NCI-H460 (cell line): Measurements from ENCODE around the gene SLC25A46. TPM values are rescaled to one million over a fixed set of nuclear protein-coding genes. Genes with fewer than 3 reads are reported as not detected.
A peak's percentile ranks its signal among the peaks of the same experiment; 100 is the strongest.
"Not testable (repeated sequence)": the region's sequence is repeated elsewhere in the genome, so short reads cannot be mapped to it uniquely, and the experiment has no call there.

ENCODE experiments used
- DNase-seq: peaks from one replicate; pipeline ENCODE4 v3.0.0-alpha.2; 2016; ENCODE audit warnings: low read depth; ENCODE audit errors: extremely low read depth
- polyA plus RNA-seq: library from polyadenylated mRNA; depleted of rRNA; stranded (reverse); fragments of >200 nt; gene quantifications from 2 replicates; pipeline ENCODE4 v1.2.3, GENCODE V29; 2014; cell fraction: nucleus; rRNA removed
- total RNA-seq: library from RNA; depleted of rRNA; stranded (reverse); fragments of >200 nt; shearing (Covaris generic); gene quantifications from 2 replicates; pipeline ENCODE4 v1.2.3, GENCODE V29; 2014; rRNA removed

SLC25A46 gene
- 42.8 and 43.4 TPM in 2 replicates for total RNA-seq
- 46.8 and 53.3 TPM in 2 replicates for polyA plus RNA-seq

DNA sequence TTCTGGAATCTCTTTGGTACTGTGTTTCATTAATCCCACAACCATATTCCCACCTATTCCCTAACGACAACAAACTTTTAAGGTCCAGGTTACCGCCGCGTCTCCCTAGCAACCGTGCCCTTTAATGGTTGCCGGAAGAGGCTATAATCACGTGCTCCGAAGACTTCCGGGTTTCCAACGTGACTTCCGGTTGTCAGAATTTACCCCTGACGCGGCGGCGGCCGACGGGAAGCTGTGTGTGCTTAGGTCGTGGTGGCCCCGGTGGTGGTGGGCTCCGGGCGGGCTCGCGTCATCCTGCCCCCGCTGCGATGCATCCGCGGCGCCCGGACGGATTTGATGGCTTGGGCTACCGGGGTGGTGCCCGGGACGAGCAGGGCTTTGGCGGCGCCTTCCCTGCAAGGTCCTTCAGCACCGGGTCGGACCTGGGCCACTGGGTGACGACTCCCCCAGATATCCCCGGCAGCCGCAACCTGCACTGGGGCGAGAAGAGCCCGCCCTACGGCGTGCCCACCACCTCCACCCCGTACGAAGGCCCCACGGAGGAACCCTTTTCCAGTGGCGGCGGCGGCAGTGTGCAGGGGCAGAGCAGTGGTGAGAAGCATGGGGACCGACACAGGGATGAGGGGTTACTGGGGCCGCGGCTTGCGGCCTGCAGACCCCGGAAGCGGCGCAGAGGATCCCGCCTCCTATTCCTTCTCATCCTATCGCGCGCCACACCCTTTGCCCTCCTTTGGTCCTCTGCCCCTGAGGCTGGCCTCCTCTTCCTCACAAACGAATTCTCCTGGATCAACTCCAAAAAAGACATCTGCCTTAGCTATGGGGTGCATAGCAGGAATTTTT, at the start of gene SLC25A46:
Gene SLC25A46, plus strand, starts transcription at position 196 of the 840 bp plus-strand sequence. Its CDS starts 113 bp downstream, at position 309.
- DNase-seq, result peak; percentile 79

DNA sequence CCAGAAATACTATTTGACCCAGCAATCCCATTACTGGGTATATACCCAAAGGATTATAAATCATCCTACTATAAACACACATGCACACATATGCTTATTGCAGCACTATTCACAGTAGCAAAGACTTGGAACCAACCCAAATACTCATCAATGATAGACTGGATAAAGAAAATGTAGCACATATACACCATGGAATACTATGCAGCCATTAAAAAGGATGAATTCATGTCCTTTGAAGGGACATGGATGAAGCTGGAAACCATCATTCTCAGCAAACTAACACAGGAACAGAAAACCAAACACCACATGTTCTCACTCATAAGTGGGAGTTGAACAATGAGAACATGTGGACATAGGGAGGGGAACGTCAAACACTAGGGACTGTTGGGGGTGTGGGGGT, 48.2 kb upstream of the SLC25A46 start:
- DNase-seq, result not testable (repeated sequence)

DNA sequence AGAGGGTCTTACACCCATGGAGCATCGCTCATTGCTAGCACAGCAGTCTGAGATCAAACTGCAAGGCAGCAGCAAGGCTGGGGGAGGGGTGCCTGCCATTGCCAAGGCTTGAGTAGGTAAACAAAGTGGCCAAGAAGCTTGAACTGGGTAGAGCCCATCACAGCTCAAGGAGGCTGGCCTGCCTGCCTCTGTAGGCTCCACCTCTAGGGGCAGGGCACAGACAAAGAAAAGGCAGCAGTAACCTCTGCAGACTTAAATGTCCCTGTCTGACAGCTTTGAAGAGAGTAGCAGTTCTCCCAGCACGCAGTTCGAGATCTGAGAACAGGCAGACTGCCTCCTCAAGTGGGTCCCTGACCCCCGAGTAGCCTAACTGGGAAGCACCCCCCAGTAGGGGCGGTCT, 46.1 kb upstream of the SLC25A46 start:
- DNase-seq, result not testable (repeated sequence)

DNA sequence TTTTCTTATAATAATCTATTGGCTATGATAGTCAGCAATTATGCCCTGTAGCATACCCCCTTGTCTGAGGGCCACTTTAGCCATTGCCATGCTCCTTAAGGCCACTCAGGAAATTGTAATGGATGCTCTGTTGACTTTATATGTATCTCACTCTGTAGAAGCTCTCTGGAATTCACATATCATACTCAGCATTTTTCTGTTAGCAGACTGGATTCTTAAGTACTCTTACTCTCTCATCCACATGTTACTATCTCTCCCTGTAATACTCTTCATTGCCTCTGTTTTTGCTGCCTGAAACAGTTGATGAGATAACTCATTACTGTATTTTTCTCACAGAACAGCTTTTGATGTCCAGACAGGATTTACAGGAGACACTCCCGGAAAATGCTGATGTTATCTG, 36.5 kb upstream of the SLC25A46 start:
- no peak for DNase-seq

DNA sequence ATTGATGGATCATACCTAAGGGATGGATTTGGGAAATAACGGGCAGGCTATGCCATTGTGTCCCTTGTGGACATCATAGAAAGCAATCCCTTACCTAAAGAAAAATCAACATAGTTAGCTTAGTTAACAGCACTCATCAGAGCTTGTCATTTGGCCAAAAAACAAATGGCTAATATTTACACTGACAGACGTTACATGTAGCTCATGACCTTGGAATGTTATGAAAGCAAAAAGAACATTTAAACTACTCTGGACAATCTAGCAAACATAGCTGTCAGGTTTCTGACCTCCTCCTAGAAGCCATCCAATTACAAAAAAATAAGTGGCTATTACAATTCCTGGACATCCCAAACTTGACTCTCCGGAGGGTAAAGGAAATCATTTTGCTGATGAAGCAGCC, 36.1 kb upstream of the SLC25A46 start:
- DNase-seq, result no peak

DNA sequence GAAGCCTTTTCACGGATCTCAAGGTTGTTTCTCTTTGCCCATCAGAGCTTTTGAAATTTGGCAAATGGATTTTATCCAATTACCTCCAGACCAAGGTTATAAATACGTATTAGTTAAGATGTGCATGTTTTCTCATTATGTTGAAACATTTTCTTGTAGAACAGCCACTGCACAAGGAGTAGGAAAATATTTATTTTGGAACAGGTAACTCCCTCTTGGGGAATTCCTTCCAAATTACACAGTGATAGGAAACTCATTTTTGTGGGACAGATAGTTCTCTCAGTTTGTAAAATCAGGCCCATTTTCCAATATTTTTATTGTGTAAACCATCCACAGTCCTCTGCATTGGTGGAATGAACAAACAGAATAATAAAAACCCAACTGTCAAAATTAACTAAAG, 35.3 kb upstream of the SLC25A46 start:
- DNase-seq, result no peak

DNA sequence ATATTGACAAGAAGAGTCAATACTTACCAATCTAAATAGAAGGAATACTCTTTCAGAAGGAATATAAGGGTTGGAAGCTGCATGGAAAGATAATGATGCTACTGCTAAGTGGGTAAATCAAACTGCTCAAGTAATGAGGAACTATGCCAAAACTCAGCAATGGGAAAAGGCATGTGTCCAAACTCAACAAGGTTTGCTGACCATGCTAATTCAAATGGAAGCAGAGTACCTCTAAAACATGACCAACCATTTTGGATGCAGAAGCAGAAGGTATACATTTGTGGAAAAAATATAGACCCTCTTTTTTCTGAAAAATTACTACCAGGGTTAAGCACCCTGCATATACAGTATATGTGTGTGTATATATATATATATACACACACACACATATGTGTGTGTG, 33.5 kb upstream of the SLC25A46 start:
- DNase-seq, result no peak

DNA sequence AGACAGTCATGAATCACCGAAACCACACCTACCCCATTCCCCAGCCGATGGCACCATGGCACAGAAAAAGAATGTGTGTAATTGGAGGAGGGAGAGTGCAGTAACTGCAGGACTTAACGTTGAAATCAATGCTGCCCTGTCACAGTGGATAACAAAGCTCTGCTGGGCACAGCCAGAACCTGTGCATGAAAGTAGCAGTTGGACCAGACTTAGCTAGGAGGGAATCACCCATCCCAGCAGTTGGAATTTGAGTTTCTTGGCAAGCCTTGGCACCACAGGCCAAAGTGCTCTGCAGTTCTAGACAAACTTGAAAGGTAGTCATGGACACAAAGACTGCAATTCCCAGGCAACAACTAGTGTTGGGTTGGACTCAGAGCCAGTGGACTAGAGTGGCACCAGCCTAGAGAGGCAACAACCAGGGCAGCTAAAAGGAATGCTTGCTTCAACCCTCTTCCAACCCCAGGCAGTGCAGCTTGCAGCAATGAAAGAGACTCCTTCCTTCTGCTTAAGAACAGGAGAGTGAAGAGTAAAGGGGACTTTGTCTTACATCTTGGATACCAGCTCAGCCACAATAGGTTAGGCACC, 31.5 kb upstream of the SLC25A46 start:
- DNase-seq, result no peak

DNA sequence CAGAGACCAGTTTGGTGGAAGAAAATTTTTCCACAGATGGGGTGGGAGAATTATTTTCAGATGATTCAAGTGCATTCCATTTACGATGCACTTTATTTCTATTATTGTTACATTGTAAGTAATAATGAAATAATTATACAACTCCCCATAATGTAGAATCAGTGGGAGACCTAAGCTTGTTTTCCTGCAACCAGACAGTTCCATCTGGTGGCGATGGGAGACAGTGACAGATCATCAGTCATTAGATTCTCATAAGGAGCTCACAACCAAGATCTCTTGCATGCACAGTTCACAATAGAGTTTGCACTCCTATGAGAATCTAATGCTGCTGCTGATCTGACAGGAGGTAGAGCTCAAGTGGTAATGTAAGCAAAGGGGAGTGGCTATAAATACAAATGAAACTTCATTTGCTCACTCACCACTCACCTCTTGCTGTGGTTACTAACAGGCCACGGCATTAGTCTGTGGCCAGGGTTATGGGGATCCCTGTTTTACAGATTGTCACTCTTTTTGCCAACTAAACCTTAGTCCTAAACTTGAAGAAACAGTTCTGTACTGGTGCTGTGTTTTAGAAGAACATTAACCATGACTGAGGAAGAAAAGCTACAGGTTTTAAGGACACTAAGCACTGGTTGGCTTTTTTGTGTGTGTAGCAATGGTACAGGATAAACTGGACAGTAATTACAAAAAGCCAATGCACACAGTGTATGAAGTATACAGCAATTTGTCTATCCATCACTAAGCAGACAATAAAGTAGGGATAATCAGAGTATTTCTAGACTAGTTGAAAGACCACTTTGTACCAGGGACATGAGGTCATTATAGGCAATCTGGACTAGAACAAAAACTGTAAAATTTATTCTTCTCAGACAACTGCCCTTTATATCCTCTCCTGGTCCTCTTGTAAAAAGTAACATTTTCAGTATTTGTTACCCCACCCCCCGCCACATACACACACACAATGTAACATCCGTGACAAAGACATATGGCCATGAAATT, 22.3 kb upstream of the SLC25A46 start:
- DNase-seq, result no peak

DNA sequence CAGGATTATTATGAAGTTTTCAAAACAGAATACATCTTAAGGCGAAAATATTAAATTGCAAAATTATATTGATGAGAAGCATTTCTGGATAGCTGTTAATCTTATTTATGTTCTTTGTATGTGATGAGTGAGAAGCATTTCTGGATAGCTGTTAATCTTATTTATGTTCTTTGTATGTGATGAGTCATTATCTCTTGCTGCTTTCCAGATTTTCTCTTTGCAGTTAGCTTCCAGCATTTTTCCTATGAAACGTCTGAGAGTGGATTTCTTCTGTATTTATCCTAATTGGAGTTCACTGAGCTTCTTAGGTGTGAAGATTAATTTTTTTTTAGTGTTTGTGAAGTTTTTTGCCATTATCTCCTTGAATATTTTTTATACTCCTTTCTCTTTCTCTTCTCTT, 20.5 kb upstream of the SLC25A46 start:
- DNase-seq, result no peak

DNA sequence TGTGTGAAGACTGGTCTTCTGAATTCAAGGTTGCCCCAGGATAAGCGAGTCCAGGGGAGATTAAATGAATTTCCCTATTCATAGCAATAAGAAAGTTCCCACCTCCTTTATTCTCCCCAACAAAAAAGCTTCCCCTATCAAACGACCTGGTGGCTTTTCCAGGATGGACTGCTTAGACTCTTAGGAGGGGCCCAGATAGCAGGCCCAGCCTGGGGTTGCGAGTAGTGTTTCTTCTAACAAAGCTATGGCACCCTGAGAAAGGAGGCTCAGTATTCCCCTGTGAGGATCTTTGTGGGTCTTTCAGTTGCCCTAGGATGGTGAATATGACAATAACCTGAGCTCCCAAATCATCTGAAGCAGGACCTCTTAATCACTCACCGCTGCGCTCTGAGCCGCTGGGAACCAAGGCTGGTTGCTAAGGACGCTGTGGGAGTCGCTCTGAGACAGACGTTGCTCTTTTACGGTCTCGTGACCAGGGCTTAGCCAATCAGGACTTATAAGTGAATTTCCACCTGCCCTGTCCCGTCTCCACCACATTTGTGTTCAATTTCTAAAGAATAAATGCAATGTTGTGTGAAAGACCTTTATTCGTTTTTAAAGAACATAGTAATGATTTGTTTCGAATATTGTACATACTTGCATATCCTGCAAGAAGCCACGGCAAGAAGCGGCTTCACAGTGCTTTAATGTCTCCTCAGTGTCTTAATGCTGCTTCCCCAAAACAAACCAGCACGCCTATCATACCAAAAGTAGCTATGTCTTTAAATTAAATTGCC, 12.4 kb upstream of the SLC25A46 start, which contains the start of gene TMEM232:
Gene TMEM232, minus strand, starts transcription at position 423 of the 776 bp plus-strand sequence. CDS start 59,319 bp downstream, outside the sequence.
- DNase-seq, result peak; percentile 78

DNA sequence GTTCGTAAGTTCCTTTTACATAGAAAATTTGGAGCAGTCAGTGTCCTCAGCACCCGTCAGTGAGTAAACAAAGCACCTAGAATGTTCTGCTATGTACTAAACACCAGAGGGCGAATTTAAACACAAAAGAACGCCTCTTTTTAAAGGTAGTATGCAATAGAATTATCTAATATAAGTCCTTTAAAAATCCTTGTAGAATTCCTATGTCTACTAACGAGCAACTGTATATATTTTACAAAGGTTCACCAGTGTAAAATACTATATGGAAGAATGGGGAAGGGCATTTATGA, 11.8 kb upstream of the SLC25A46 start:
- DNase-seq, result no peak

DNA sequence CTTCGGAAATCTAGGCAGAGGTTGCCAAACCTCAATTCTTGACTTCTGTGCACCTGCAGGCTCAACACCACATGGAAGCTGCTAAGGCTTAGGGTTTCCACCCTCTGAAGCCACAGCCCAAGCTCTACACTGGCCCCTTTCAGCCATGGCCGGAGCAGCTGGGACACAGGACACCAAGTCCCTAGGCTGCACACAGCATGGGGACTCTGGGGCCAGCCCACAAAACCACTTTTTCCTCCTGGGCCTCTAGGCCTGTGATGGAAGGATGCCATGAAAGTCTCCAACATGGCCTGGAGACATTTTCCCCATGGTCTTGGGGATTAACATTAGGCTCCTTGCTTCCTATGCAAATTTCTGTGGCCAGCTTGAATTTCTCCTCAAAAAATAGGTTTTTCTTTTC, 7.3 kb upstream of the SLC25A46 start:
- DNase-seq, result not testable (repeated sequence)

DNA sequence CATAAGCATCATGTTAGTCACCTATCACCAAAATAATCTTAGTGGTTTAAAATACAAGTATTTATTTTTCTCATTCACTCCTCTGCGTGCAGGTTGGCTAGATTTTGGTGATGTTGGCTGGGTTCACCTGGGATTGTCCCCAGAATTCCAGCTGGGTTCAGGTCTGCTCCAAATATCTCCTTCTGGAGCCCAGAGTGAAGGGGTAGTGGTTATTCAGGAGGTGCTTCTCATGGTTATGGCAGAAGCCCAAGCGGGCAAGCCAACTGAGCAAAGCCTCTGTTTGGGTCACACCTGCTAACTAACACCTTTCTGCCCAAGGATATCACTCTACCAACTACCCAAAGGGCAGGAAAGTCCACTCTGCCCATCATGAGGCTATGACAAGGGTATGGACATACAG, 4.7 kb upstream of the SLC25A46 start:
- no peak for DNase-seq

DNA sequence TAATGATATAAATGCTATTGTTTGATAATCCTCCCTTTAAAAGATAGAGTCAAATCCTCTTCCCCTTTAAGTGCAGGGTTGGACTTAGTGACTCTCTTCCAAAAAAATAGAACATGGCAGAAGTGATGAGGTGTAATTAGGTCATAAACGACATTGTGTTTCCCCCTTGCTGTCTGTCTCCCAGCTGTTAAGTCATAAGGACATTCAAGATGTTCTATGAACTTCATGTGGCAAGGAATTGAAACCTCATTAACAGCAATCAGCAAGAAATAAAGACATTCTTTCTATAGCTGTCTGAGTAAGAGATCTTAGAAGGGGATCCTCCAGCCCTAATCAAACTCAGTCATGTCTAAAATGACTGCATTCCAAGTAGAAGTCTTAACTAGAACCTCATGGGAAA, 3.3 kb upstream of the SLC25A46 start:
- no peak for DNase-seq

DNA sequence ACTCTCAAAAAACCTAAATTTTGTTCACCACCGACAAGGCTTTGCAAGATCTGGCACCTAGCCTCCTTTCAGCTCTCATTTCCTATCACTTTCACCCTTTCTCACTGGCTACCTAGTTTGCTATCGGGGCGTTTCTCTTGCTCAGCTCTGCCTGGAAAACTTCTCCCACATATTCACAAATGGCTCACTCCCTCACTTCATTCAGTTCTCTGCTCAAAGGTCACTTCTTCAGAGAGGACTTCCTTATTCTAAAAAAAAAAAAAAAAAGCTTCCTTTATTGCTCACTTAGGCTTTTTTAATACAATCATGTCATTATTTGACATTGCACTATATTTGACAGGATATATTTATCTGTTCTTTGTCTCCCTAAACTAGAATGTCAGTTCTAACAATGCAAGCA, 2.1 kb upstream of the SLC25A46 start:
- no peak for DNase-seq

DNA sequence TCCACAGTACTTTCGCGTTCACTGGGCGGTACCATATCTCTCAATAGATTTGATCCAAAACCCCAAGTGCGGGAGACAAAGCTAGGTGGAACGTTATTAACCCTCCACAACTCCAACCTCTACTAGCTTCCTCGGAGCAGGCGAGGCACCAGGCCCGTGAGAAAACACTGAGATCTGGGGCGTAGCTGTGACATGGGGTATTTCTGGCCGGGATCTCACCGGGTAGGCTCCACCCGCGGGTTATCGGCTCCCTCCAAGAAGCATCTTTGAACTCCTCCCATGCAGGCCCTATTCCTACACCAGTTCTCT, 350 bp upstream of the SLC25A46 start:
- DNase-seq, result no peak

DNA sequence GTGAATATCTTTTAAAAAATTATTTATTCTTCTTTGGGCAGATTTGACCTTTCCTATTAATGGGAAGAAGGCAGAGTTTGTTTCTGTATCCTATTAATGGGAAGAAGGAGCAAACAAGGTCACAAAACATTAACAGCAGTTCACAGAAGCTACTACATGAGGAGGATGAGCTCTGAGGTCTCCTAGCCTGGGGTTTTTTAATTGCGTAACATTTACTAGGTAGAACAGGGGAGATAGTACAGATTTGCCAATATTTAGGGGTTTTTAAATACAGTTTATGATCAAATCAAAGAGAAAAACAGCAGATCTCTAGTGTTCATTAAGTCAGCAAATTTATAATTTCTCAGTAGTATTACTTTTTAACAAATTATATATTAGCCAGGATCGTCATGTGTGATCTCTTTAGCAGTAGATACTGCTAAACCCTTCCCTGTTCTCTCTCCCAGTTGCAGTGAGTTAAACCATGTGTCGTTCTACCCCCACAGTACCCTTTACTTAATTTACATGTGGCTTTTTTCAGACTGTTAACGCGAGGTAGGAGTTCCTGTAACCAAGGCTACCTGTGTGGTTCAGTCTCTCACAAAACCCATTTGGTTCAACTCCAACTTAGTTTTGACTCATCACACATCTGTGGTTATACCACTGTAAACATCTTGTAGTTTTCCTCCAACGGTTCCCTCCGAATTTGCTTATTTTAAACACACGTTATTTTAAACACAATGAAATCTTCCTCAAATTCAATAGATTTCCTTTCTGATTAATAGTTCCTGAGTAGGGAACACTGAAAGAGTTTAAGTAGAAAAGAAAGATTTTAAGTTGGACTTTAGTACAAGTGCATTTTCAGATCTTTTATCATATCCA, 13.3 kb downstream of the SLC25A46 start:
- no peak for DNase-seq

DNA sequence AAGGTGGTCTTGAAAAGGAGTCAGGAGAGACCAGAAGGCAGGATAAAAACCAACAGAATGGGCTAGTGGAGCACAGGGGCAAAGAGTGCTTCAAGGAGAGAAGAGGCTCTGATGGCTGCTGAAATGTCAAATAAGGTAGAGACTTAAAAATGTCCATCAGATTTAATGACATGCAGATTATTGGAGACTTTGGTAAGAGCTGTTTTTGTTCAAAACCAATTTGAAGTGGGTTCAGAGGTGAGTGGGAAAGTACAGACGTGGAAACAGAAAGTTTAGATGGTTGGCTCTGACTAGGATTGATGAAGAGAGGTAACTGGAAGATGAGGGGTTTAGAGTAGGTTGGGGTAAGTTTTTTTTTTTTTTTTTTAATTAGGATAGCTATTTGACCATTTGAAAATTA, 14.1 kb downstream of the SLC25A46 start:
- no peak for DNase-seq
